Natural killer cell (primary cell): ENCODE data around the gene ZNF783. TPM values are rescaled to one million over a fixed set of nuclear protein-coding genes. Genes with fewer than 3 reads are reported as not detected.
"Not testable (repeated sequence)": the region's sequence is repeated elsewhere in the genome, so short reads cannot be mapped to it uniquely, and the experiment has no call there.

Experiments
- ATAC-seq, 3 donors: fragments of 150-1000 bp in 2 of 3; fragments of 200-7000 bp in 1 of 3; cut with Tn5 transposase; 1 replicate in 1 of 3; 2 replicates in 2 of 3; pipeline ENCODE4 v1.10.0; 2021; ENCODE audit warnings: mild to moderate bottlenecking in 2 of 3, moderate library complexity in 2 of 3
- DNase-seq, 2 donors: peaks; one replicate each; pipeline versions ENCODE4 v3.0.0 to v3.0.0-alpha.2; 2013 to 2021; ENCODE audit warnings: mixed read lengths in 1 of 2
- H3K27ac ChIP-seq: one replicate; pipeline ENCODE4 v1.5.1; 2013; ENCODE audit warnings: mild to moderate bottlenecking, low read length
- H3K27me3 ChIP-seq: one replicate; pipeline ENCODE4 v1.6.1; 2013; ENCODE audit warnings: low read length; ENCODE audit not compliant: control insufficient read depth, insufficient read depth
- H3K36me3 ChIP-seq: one replicate; pipeline ENCODE4 v1.6.1; 2013; ENCODE audit warnings: low read length; ENCODE audit not compliant: control insufficient read depth, insufficient read depth
- H3K4me1 ChIP-seq: one replicate; pipeline ENCODE4 v1.6.1; 2013; ENCODE audit warnings: low read length; ENCODE audit not compliant: control insufficient read depth, insufficient read depth
- H3K4me3 ChIP-seq: one replicate; pipeline ENCODE4 v1.5.1; 2013; ENCODE audit warnings: low read length
- H3K9me3 ChIP-seq: one replicate; pipeline ENCODE4 v1.6.1; 2013; ENCODE audit warnings: low read length; ENCODE audit not compliant: control insufficient read depth, insufficient read depth
- H3K27ac Mint-ChIP-seq, 2 donors: one replicate each; pipeline ENCODE4 v1.8.0; 2022; ENCODE audit warnings: mild to moderate bottlenecking in 2 of 2, mixed read lengths in 2 of 2, moderate library complexity in 1 of 2
- H3K27me3 Mint-ChIP-seq, 2 donors: one replicate each; pipeline ENCODE4 v1.8.0; 2022; ENCODE audit warnings: low read depth in 2 of 2, mixed read lengths in 2 of 2
- H3K36me3 Mint-ChIP-seq: one replicate; pipeline ENCODE4 v1.8.0; 2022; ENCODE audit warnings: mixed read lengths
- H3K4me1 Mint-ChIP-seq, 2 donors: one replicate each; pipeline ENCODE4 v1.8.0; 2022; ENCODE audit warnings: mixed read lengths in 2 of 2
- H3K4me3 Mint-ChIP-seq: one replicate; pipeline ENCODE4 v1.8.0; 2022; ENCODE audit warnings: mild to moderate bottlenecking, moderate library complexity, mixed read lengths
- H3K9me3 Mint-ChIP-seq, 2 donors: one replicate each; pipeline ENCODE4 v1.8.0; 2022; ENCODE audit warnings: mixed read lengths in 2 of 2
- CTCF ChIP-seq: fragments of 200-600 bp; IDR thresholded peaks from one replicate; pipeline ENCODE4 v1.8.0; 2022; ENCODE audit warnings: antibody characterized with exemption
- WGBS: methylation state at CpG from one replicate; pipeline ENCODE4 v1.1.7; 2013; ENCODE audit warnings: missing lambda C conversion rate; ENCODE audit not compliant: insufficient coverage; 5-methylcytosine and 5-hydroxymethylcytosine counted together
- intact Hi-C: fragments of 100-400 bp; cut with micrococcal nuclease; formaldehyde crosslinking; loops from one replicate; pipeline ENCODE4 v1.14.2; 2022
- total RNA-seq, 4 donors: library from RNA; stranded (reverse); fragments of 120-200 nt in 1 of 4; gene quantifications; one replicate each; pipeline versions ENCODE4 v1.2.3 to v1.2.4, GENCODE V29; 2013 to 2022

ZNF783 gene
- total RNA-seq, 3 donors from 2014 or later (not counting 1 experiment from before 2014, with no cell fraction given): 24.0 to 29.8 (median 28.3) TPM

- intact Hi-C loops: no loop called here
- Histone ChIP-seq H3K27ac (no peak overlapping the region), H3K9me3 (no peaks in the 10 kb centered on the region), H3K36me3 (peaks cover 10% of the 10 kb centered on the region), H3K4me3 (no peak overlapping the region), H3K4me1 (no peaks in the 10 kb centered on the region), H3K27me3 (peaks cover 2% of the 10 kb centered on the region)
- 95% methylated on average over 22 of the region's 22 CpGs for WGBS
- TF ChIP-seq CTCF: no peak
- H3K9me3 Mint-ChIP-seq: no peaks in the 10 kb centered on the region
- H3K27me3 Mint-ChIP-seq: no peaks in the 10 kb centered on the region
- DNase-seq (no peak), ATAC-seq (no peak)
- H3K36me3 Mint-ChIP-seq: no peaks in the 10 kb centered on the region
- H3K27ac Mint-ChIP-seq: no peak overlapping the region
- H3K4me1 Mint-ChIP-seq: peaks cover 0 to 4% of the 10 kb centered on the region in 2 donors
- H3K4me3 Mint-ChIP-seq: no peak overlapping the region
These were observed 36.3 kb upstream of the ZNF783 start for GRCh38 chr7:149225656-149226055.

GRCh38 chr7:149226366-149226765, 35.6 kb upstream of the ZNF783 start:
- ATAC-seq, H3K27ac ChIP-seq, H3K9me3 Mint-ChIP-seq, H3K4me1 Mint-ChIP-seq, H3K4me1 ChIP-seq, H3K4me3 Mint-ChIP-seq, H3K27me3 Mint-ChIP-seq, H3K4me3 ChIP-seq, H3K36me3 Mint-ChIP-seq, DNase-seq, H3K9me3 ChIP-seq, H3K27me3 ChIP-seq, intact Hi-C loops, H3K36me3 ChIP-seq, H3K27ac Mint-ChIP-seq: not testable (repeated sequence)
- WGBS: 95% methylated on average over 17 of the region's 17 CpGs

GRCh38 chr7:149226840-149227494, 35.0 kb upstream of the ZNF783 start:
- H3K4me1 Mint-ChIP-seq: no peaks in the 10 kb centered on the region
- Histone ChIP-seq H3K36me3 (peaks cover 6% of the 10 kb centered on the region), H3K27ac (no peak overlapping the region), H3K4me3 (no peak overlapping the region), H3K27me3 (peaks cover 2% of the 10 kb centered on the region), H3K4me1 (no peaks in the 10 kb centered on the region), H3K9me3 (no peaks in the 10 kb centered on the region)
- no peaks in the 10 kb centered on the region for H3K27me3 Mint-ChIP-seq
- WGBS: 77% methylated on average over 6 of the region's 6 CpGs
- no peak for TF ChIP-seq CTCF
- no peaks in the 10 kb centered on the region for H3K9me3 Mint-ChIP-seq
- intact Hi-C loops: no loop called here
- H3K4me3 Mint-ChIP-seq: no peak overlapping the region
- ATAC-seq (no peak), DNase-seq (no peak)
- H3K36me3 Mint-ChIP-seq: no peaks in the 10 kb centered on the region
- H3K27ac Mint-ChIP-seq: no peak overlapping the region

- Mint-ChIP-seq H3K9me3 (no peaks in the 10 kb centered on the region), H3K36me3 (no peaks in the 10 kb centered on the region), H3K27ac (no peak overlapping the region), H3K27me3 (peaks cover 7 to 9% of the 10 kb centered on the region in 2 donors), H3K4me1 (no peaks in the 10 kb centered on the region), H3K4me3 (no peak overlapping the region)
- H3K27me3 ChIP-seq: peaks cover 2% of the 10 kb centered on the region
- no peak overlapping the region for H3K4me3 ChIP-seq
- no peaks in the 10 kb centered on the region for H3K9me3 ChIP-seq
- H3K4me1 ChIP-seq: no peaks in the 10 kb centered on the region
- ATAC-seq: no peak
- no peak overlapping the region for H3K27ac ChIP-seq
- no peak for DNase-seq
- intact Hi-C loops: no loop called here
- no peak for TF ChIP-seq CTCF
- H3K36me3 ChIP-seq: no peaks in the 10 kb centered on the region
- 66% methylated on average over 7 of the region's 7 CpGs for WGBS
These were observed 33.0 kb upstream of the ZNF783 start for GRCh38 chr7:149228831-149229471.
